NB4 (cell line): ENCODE data around the gene ATXN1.

Experiments
- CTCF ChIP-seq: IDR thresholded peaks from one replicate; pipeline ENCODE4 v1.5.1; 2012; ENCODE audit warnings: low read depth, low read length
- MAX ChIP-seq: IDR thresholded peaks from 2 replicates; pipeline ENCODE4 v1.6.1; 2011; ENCODE audit warnings: low read depth, low read length
- MYC ChIP-seq: IDR thresholded peaks from 2 replicates; pipeline ENCODE4 v1.6.1; 2011; ENCODE audit warnings: low read depth, low read length
- POLR2A ChIP-seq: IDR thresholded peaks from 2 replicates; pipeline ENCODE4 v1.6.1; 2011; ENCODE audit warnings: mild to moderate bottlenecking; ENCODE audit not compliant: insufficient read length; ENCODE audit errors: extremely low read depth

GRCh38 chr6:16394632-16395031, 366.6 kb downstream of the ATXN1 start:
- TF ChIP-seq CTCF = no peak
- no peak for TF ChIP-seq POLR2A
- TF ChIP-seq MAX = no peak
- no peak for TF ChIP-seq MYC
